Brain microvascular endothelial cell (primary cell): Measurements from ENCODE around the gene KLHL6.

Experiments
- DNase-seq: peaks from one replicate; pipeline ENCODE4 v3.0.0-alpha.2; 2020
- H3K27ac ChIP-seq: fragments of 250-450 bp; sonication (Bioruptor Pico); 2 replicates; pipeline ENCODE4 v1.5.1; 2020; ENCODE audit warnings: mild to moderate bottlenecking, moderate library complexity
- H3K27me3 ChIP-seq: fragments of 250-450 bp; sonication (Bioruptor Pico); replicated peaks from 2 replicates; pipeline ENCODE4 v1.5.1; 2020; ENCODE audit warnings: mild to moderate bottlenecking
- H3K36me3 ChIP-seq: fragments of 250-450 bp; sonication (Bioruptor Pico); replicated peaks from 2 replicates; pipeline ENCODE4 v1.5.1; 2020; ENCODE audit warnings: mild to moderate bottlenecking
- H3K4me3 ChIP-seq: 2 replicates; pipeline ENCODE4 v1.5.1; 2011; ENCODE audit warnings: low read depth, mild to moderate bottlenecking, control low read depth, low read length, moderate library complexity
- in situ Hi-C: cut with HindIII; loops from 2 replicates; pipeline ENCODE4 v1.10.0; 2017; ENCODE audit warnings: low sequenced_read_pairs, low pct_ligation_motif_present
- TF ChIP-seq, protein P1 (sequence below): IDR thresholded peaks from 2 replicates; pipeline ENCODE4 v1.5.1; 2011; ENCODE audit warnings: low read depth, mild to moderate bottlenecking, moderate library complexity, low read length, control low read depth, inconsistent platforms; ENCODE audit errors: missing control alignments

KLHL6 gene

DNA sequence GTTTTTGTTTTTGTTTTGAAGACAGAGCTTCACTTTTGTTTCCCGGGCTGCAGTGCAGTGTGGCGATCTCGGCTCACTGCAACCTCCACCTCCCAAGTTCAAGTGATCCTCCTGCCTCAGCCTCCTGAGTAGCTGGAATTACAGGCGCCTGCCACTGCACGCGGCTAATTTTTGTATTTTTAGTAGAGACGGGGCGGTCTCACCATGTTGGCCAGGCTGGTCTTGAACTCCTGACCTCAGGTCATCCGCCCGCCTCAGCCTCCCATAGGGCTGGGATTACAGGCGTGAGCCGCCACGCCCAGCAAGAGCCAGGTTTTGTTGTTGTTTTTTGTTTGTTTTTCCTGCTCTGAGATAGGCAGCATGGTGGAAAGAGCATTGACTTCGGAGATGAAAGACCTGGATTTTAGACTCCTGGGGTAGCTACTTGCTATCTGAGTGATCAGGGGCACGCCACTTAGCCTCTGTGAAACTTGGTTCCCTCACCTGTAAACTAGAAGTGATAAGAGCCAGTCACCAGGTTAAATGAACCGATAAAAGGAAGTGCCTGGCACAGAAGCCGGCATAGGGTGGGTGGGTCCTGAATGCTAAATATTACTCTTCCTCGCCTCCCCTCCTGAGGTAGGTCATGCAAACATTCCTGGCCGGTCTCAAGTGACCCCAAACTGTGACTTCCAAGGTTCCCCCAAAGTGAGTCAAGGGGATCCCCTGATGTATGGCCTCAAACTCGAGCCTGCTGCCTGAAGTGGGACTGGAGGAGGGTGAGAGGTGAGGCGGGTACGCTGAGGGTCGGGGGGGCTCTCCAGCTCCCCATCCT is 64.2 kb downstream of the KLHL6 start:
- DNase-seq = no peak
- in situ Hi-C loops = loop anchor here (25.0 kb wide), 1 partner anchor 296 kb away; no protein-coding TSS in a partner anchor
- Histone ChIP-seq H3K27ac (no peak overlapping the region), H3K36me3 (no peaks in the 10 kb centered on the region), H3K4me3 (no peak overlapping the region), H3K27me3 (no peaks in the 10 kb centered on the region)
- TF ChIP-seq, protein P1, sequence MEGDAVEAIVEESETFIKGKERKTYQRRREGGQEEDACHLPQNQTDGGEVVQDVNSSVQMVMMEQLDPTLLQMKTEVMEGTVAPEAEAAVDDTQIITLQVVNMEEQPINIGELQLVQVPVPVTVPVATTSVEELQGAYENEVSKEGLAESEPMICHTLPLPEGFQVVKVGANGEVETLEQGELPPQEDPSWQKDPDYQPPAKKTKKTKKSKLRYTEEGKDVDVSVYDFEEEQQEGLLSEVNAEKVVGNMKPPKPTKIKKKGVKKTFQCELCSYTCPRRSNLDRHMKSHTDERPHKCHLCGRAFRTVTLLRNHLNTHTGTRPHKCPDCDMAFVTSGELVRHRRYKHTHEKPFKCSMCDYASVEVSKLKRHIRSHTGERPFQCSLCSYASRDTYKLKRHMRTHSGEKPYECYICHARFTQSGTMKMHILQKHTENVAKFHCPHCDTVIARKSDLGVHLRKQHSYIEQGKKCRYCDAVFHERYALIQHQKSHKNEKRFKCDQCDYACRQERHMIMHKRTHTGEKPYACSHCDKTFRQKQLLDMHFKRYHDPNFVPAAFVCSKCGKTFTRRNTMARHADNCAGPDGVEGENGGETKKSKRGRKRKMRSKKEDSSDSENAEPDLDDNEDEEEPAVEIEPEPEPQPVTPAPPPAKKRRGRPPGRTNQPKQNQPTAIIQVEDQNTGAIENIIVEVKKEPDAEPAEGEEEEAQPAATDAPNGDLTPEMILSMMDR = no peak

DNA sequence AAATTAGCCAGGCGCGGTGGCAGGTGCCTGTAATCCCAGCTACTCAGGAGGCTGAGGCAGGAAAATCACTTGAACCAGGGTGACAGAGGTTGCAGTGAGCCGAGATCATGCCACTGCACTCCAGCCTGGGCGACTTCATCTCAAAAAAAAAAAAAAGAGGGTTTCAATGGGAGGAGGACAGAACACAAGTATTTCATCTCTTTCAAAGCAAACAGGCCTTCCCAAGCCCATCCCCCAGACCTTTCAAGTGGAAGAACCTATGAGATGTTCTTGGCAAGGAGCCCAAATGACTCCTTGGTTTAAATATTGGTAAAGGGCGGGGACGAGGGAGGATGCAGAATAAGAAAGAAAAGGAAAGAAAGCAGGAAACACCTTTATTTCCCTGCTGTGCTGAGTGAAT is 64.9 kb downstream of the KLHL6 start:
- H3K36me3 ChIP-seq = no peaks in the 10 kb centered on the region
- DNase-seq = no peak
- TF ChIP-seq, protein P1 = no peak
- H3K27ac ChIP-seq = no peak overlapping the region
- H3K27me3 ChIP-seq = no peaks in the 10 kb centered on the region
- in situ Hi-C loops = loop anchor here (25.0 kb wide), 1 partner anchor 297 kb away; no protein-coding TSS in a partner anchor
- H3K4me3 ChIP-seq = no peak overlapping the region

GRCh38 chr3:183490211-183490601 is 65.3 kb downstream of the KLHL6 start:
- TF ChIP-seq, protein P1 = no peak
- no peak overlapping the region for H3K4me3 ChIP-seq
- DNase-seq = no peak
- H3K27ac ChIP-seq = no peak overlapping the region
- H3K27me3 ChIP-seq = no peaks in the 10 kb centered on the region
- in situ Hi-C loops = loop anchor here (25.0 kb wide), 1 partner anchor 297 kb away; no protein-coding TSS in a partner anchor
- no peaks in the 10 kb centered on the region for H3K36me3 ChIP-seq

GRCh38 chr3:183489455-183490210 is 65.9 kb downstream of the KLHL6 start:
- no peaks in the 10 kb centered on the region for H3K27me3 ChIP-seq
- no peak overlapping the region for H3K27ac ChIP-seq
- no peak for DNase-seq
- TF ChIP-seq, protein P1 = no peak
- no peak overlapping the region for H3K4me3 ChIP-seq
- no peaks in the 10 kb centered on the region for H3K36me3 ChIP-seq
- in situ Hi-C loops = loop anchor here (25.0 kb wide), 1 partner anchor 298 kb away; no protein-coding TSS in a partner anchor

GRCh38 chr3:183488343-183488742 is 67.2 kb downstream of the KLHL6 start:
- H3K36me3 ChIP-seq = no peaks in the 10 kb centered on the region
- no peak for DNase-seq
- no peaks in the 10 kb centered on the region for H3K27me3 ChIP-seq
- in situ Hi-C loops = loop anchor here (25.0 kb wide), 1 partner anchor 299 kb away; no protein-coding TSS in a partner anchor
- no peak overlapping the region for H3K27ac ChIP-seq
- TF ChIP-seq, protein P1 = no peak
- no peak overlapping the region for H3K4me3 ChIP-seq
